Mesothelial cell of epicardium (in vitro differentiated cells): Measurements from ENCODE around the gene PGAP2. TPM values are rescaled to one million over a fixed set of nuclear protein-coding genes. Genes with fewer than 3 reads are reported as not detected.
A peak's percentile ranks its signal among the peaks of the same experiment; 100 is the strongest.
"Not testable (repeated sequence)": the region's sequence is repeated elsewhere in the genome, so short reads cannot be mapped to it uniquely, and the experiment has no call there.

Source experiments
- DNase-seq, 2 experiments: peaks; one replicate each; pipeline ENCODE4 v3.0.0; 2021; ENCODE audit warnings: low spot score in 2 of 2; ENCODE audit not compliant: unreplicated experiment in 2 of 2
- H3K27ac Mint-ChIP-seq: 2 replicates; pipeline ENCODE4 v1.8.0; 2021; ENCODE audit warnings: mixed read lengths
- H3K27me3 Mint-ChIP-seq: 2 replicates; pipeline ENCODE4 v1.8.0; 2021; ENCODE audit warnings: low read depth, mixed read lengths
- H3K36me3 Mint-ChIP-seq: 2 replicates; pipeline ENCODE4 v1.8.0; 2021; ENCODE audit warnings: mixed read lengths
- H3K4me1 Mint-ChIP-seq: 2 replicates; pipeline ENCODE4 v1.8.0; 2021; ENCODE audit warnings: mixed read lengths
- H3K4me3 Mint-ChIP-seq: 2 replicates; pipeline ENCODE4 v1.8.0; 2021; ENCODE audit warnings: mild to moderate bottlenecking, moderate library complexity, mixed read lengths
- H3K9me3 Mint-ChIP-seq: 2 replicates; pipeline ENCODE4 v1.8.0; 2021; ENCODE audit warnings: mixed read lengths
- total RNA-seq: library from RNA; stranded (reverse); gene quantifications from 3 replicates; pipeline ENCODE4 v1.2.1, GENCODE V29; 2021
- TF ChIP-seq, protein P1 (sequence below): fragments of 200-600 bp; sonication (generic); IDR thresholded peaks from one replicate; pipeline ENCODE4 v1.5.0; 2021; ENCODE audit warnings: antibody characterized with exemption; ENCODE audit not compliant: unreplicated experiment

Gene PGAP2
- total RNA-seq, 1 donor from 2014 or later, result 47.6 TPM

DNA sequence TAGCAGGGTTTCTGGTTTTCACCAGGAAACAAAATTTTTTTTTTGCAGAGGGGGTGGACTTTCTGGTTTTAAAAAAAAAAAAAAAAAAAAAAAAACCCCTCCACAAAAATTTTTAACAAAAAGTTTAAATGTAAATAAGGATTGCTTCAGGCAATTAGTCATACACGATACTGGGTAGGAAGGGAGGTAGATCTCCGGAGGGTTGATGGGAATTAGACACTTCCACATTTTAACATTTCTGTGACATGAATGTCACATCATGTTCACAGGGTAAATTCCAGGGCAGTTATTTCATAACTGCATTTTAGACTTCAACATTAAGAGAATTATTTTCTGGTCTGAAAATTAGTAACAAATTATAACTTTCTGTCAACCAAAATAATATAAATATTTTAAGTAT lies 26.9 kb upstream of the PGAP2 start:
- Mint-ChIP-seq H3K27me3 (no peaks in the 10 kb centered on the region), H3K4me3 (no peak overlapping the region), H3K9me3 (no peaks in the 10 kb centered on the region), H3K36me3 (peaks cover 24% of the 10 kb centered on the region), H3K4me1 (peaks cover under 1% of the 10 kb centered on the region), H3K27ac (no peak overlapping the region)
- TF ChIP-seq, protein P1, sequence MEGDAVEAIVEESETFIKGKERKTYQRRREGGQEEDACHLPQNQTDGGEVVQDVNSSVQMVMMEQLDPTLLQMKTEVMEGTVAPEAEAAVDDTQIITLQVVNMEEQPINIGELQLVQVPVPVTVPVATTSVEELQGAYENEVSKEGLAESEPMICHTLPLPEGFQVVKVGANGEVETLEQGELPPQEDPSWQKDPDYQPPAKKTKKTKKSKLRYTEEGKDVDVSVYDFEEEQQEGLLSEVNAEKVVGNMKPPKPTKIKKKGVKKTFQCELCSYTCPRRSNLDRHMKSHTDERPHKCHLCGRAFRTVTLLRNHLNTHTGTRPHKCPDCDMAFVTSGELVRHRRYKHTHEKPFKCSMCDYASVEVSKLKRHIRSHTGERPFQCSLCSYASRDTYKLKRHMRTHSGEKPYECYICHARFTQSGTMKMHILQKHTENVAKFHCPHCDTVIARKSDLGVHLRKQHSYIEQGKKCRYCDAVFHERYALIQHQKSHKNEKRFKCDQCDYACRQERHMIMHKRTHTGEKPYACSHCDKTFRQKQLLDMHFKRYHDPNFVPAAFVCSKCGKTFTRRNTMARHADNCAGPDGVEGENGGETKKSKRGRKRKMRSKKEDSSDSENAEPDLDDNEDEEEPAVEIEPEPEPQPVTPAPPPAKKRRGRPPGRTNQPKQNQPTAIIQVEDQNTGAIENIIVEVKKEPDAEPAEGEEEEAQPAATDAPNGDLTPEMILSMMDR, result no peak
- no peak for DNase-seq

DNA sequence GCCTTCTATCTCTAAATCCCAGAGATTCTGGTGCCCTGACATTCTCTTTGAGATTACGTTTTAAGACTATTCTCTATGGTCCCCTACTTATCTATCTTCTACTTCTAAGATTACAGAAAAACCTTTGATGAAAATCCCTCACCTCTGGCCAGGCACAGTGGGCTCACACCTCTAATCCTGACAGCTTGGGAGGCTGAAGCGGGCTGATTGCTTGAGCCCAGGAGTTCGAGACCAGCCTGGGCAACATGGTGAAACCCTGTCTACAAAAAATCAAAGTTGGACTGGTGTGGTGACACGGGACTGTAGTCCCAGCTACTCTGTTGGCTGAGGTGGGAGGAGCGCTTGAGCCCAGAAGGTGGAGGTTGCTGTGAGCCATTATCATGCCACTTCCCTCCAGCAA lies 25.4 kb upstream of the PGAP2 start:
- no peaks in the 10 kb centered on the region for H3K9me3 Mint-ChIP-seq
- peaks cover 19% of the 10 kb centered on the region for H3K36me3 Mint-ChIP-seq
- peaks cover 11% of the 10 kb centered on the region for H3K4me1 Mint-ChIP-seq
- H3K27me3 Mint-ChIP-seq, result no peaks in the 10 kb centered on the region
- no peak overlapping the region for H3K4me3 Mint-ChIP-seq
- TF ChIP-seq, protein P1, result no peak
- H3K27ac Mint-ChIP-seq, result peak overlapping the region; percentile 25
- no peak for DNase-seq

DNA sequence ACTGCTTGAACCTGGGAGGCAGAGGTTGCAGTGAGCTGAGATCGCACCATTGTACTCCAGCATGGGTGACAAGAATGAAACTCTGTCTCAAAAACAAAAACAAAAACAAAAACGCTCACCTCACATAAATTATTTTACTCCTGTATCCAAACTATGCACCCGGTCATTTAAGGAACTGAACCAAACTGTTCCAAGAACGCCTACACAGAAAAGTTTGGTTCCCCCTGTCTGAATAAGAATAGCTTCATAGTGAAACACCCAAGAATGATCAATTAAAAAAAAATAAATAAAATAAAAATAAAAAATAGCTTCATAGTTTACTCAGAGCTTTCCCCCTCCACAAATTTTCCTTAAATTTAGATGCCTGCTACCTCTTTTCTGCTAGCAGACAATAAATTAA lies 24.7 kb upstream of the PGAP2 start:
- H3K36me3 Mint-ChIP-seq, result peaks cover 14% of the 10 kb centered on the region
- no peak overlapping the region for H3K27ac Mint-ChIP-seq
- no peaks in the 10 kb centered on the region for H3K9me3 Mint-ChIP-seq
- no peak overlapping the region for H3K4me3 Mint-ChIP-seq
- H3K4me1 Mint-ChIP-seq, result peaks cover 11% of the 10 kb centered on the region
- TF ChIP-seq, protein P1, result no peak
- H3K27me3 Mint-ChIP-seq, result no peaks in the 10 kb centered on the region
- DNase-seq, result no peak

DNA sequence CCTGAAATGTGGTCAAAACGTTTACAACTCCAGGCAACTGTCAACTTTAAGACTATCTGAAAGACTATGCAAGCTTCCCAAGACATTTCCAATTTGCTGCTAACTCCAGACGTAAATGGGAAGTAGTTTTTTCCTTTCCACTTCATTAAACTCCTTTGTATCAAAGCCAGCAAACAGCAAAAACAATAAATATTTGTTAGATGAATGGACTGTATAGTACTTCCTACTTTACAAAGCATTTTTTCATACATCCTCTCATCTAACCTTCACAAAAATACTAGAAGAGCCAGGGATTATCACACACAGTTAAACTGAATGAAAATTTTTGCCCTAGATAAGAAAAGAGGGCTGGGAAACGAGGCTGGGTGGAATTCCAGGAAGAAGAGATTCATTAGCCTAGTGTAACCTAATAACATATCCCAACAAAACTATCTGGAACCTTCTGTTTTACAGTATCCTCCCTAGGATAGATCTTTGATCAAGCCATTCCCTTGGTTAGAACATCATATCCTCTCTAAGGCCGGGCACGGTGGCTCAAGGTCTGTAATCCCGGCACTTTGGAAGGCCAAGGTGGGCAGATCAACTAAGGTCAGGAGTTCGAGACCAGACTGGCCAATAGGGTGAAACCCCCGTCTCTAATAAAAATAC lies 21.5 kb upstream of the PGAP2 start:
- H3K27ac Mint-ChIP-seq, result peak overlapping the region; percentile 43

DNA sequence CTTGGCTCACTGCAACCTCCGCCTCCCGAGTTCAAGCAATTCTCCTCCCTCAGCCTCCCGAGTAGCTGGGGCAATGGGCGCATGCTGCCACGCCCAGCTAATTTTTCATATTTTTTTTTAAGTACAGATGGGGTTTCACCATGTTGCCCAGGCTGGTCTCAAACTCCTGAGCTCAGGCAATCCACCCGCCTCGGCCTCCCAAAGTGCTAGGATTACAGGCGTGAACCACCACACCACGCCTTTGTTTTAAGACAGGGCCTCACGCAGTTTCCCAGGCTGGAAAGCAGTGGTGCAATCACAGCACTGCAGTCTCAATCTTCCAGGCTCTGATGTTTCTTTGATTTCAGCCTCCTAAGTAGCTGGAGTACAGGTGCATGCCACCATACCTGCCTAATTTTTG lies 14.0 kb upstream of the PGAP2 start:
- not testable (repeated sequence) for DNase-seq, H3K9me3 Mint-ChIP-seq, H3K27me3 Mint-ChIP-seq, H3K27ac Mint-ChIP-seq, H3K4me3 Mint-ChIP-seq
- Mint-ChIP-seq H3K4me1 (peaks cover 23% of the 10 kb centered on the region), H3K36me3 (peaks cover 14% of the 10 kb centered on the region)

More for the DNA sequence above, 21.5 kb upstream of the PGAP2 start:
- DNase-seq, result no peak
- Mint-ChIP-seq H3K36me3 (peaks cover 4% of the 10 kb centered on the region), H3K27me3 (no peaks in the 10 kb centered on the region), H3K4me3 (no peak overlapping the region), H3K9me3 (no peaks in the 10 kb centered on the region), H3K4me1 (peaks cover 11% of the 10 kb centered on the region)
- TF ChIP-seq, protein P1, result no peak

DNA sequence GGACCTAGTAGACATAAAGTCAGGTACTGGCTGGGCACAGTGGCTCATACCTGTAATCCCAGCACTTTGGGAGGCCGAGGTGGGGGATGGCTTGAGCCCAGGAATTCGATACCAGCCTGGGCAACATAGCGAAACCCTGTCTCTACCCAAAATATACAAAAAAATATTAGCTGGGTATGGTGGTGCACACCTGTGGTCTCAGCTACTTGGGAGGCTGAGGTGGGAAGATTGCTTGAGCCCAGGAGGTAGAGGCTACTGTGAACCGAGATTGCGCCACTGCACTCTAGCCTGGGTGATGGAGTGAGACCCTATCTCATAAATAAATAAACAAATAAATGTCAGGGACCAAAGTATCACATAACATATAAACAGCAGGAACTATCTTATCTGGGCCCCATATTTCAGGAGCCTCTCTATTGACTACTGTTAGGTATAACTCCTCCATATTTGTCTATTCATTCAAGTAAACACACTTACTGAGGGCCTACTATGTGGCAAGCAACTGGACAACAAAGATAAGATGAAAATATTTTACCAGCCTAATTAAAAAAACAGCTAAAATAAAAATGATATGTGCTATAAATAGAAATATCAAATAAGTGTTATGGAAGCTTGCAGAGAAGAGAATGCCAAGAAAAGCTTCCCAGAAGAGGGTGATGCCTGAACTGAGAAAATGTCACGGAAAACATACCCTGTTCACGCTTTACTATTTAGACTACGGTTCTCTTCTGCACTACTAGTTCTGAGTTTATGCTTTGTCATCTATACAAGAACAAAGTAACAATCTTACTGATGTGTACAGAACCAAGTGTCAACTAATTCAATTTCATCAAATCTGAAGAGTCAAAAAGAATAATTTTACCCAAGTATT lies 13.0 kb upstream of the PGAP2 start:
- TF ChIP-seq, protein P1, result no peak
- Mint-ChIP-seq H3K4me1 (peaks cover 23% of the 10 kb centered on the region), H3K27ac (peak overlapping the region; percentile 100), H3K27me3 (no peaks in the 10 kb centered on the region), H3K9me3 (no peaks in the 10 kb centered on the region), H3K4me3 (peak overlapping the region; percentile 85), H3K36me3 (peaks cover 14% of the 10 kb centered on the region)
- no peak for DNase-seq
